ENCODE data around the gene HLCS. TPM values are rescaled to one million over a fixed set of nuclear protein-coding genes. Genes with fewer than 3 reads are reported as not detected.
"Not testable (repeated sequence)": the region's sequence is repeated elsewhere in the genome, so short reads cannot be mapped to it uniquely, and the experiment has no call there.

The HLCS gene
- total and polyA plus RNA-seq, 7 donors: 3.0 to 26.0 (median 12.5) TPM

GRCh38 chr21:36816561-36817130 is 149.8 kb downstream of the HLCS start:
- no peak for DNase-seq
- Histone ChIP-seq H3K4me1 (no peaks in the 10 kb centered on the region), H3K27ac (no peak overlapping the region), H3K36me3 (peaks cover 0 to 3% (median 0%) of the 10 kb centered on the region in 4 donors), H3K4me3 (no peak overlapping the region), H3K27me3 (no peaks in the 10 kb centered on the region), H3K9me3 (no peaks in the 10 kb centered on the region)
- intact Hi-C loops (cut with DNase I): no loop called here
- WGBS, 2 donors: 88 to 93% methylated on average over 9 of the region's 9 CpGs
- TF ChIP-seq POLR2AphosphoS5 (IDR thresholded peaks at IDR 0.05) (no peak), CTCF (IDR thresholded peaks at IDR 0.05) (no peak), EP300 (IDR thresholded peaks at IDR 0.05) (no peak), POLR2A (IDR thresholded peaks at IDR 0.05) (no peak)

- H3K4me3 ChIP-seq; H3K36me3 ChIP-seq; DNase-seq; H3K27ac ChIP-seq; intact Hi-C loops (cut with DNase I); H3K27me3 ChIP-seq; H3K4me1 ChIP-seq; H3K9me3 ChIP-seq: not testable (repeated sequence)
These were observed 150.4 kb downstream of the HLCS start for GRCh38 chr21:36816026-36816425.

- TF ChIP-seq EP300 (IDR thresholded peaks at IDR 0.05): no peak
- no peak for TF ChIP-seq POLR2A (IDR thresholded peaks at IDR 0.05)
- Histone ChIP-seq H3K27me3 (no peaks in the 10 kb centered on the region), H3K4me3 (no peak overlapping the region), H3K27ac (no peak overlapping the region), H3K9me3 (no peaks in the 10 kb centered on the region), H3K4me1 (no peaks in the 10 kb centered on the region), H3K36me3 (no peaks in the 10 kb centered on the region)
- 96 to 98% methylated on average over 4 of the region's 4 CpGs for WGBS, 2 donors
- intact Hi-C loops (cut with DNase I): no loop called here
- DNase-seq: no peak
These were observed 151.2 kb downstream of the HLCS start for GRCh38 chr21:36815284-36815683.

GRCh38 chr21:36813052-36813451 is 153.4 kb downstream of the HLCS start:
- H3K4me1 ChIP-seq: no peaks in the 10 kb centered on the region
- WGBS, 2 donors: 84 to 88% methylated on average over 3 of the region's 3 CpGs
- H3K4me3 ChIP-seq: no peak overlapping the region
- no peak overlapping the region for H3K27ac ChIP-seq
- intact Hi-C loops (cut with DNase I): no loop called here
- H3K9me3 ChIP-seq: no peaks in the 10 kb centered on the region
- no peaks in the 10 kb centered on the region for H3K27me3 ChIP-seq
- no peaks in the 10 kb centered on the region for H3K36me3 ChIP-seq
- TF ChIP-seq POLR2AphosphoS5 (IDR thresholded peaks at IDR 0.05) (no peak), EP300 (IDR thresholded peaks at IDR 0.05) (no peak), POLR2A (IDR thresholded peaks at IDR 0.05) (no peak), CTCF (IDR thresholded peaks at IDR 0.05) (no peak)
- no peak for DNase-seq

- no peak for DNase-seq
- Histone ChIP-seq H3K4me1 (no peaks in the 10 kb centered on the region), H3K36me3 (no peaks in the 10 kb centered on the region), H3K27ac (no peak overlapping the region), H3K27me3 (no peaks in the 10 kb centered on the region), H3K9me3 (no peaks in the 10 kb centered on the region), H3K4me3 (no peak overlapping the region)
- TF ChIP-seq POLR2A (IDR thresholded peaks at IDR 0.05) (no peak), EP300 (IDR thresholded peaks at IDR 0.05) (no peak), CTCF (IDR thresholded peaks at IDR 0.05) (no peak), POLR2AphosphoS5 (IDR thresholded peaks at IDR 0.05) (no peak)
- WGBS, 2 donors: 93 to 95% methylated on average over 7 of the region's 7 CpGs
- intact Hi-C loops (cut with DNase I): no loop called here
These were observed 154.7 kb downstream of the HLCS start for GRCh38 chr21:36811762-36812161.

GRCh38 chr21:36810443-36810842 is 156.0 kb downstream of the HLCS start:
- no peaks in the 10 kb centered on the region for H3K4me1 ChIP-seq
- no peak for DNase-seq
- TF ChIP-seq POLR2A (IDR thresholded peaks at IDR 0.05) (no peak), EP300 (IDR thresholded peaks at IDR 0.05) (no peak), CTCF (IDR thresholded peaks at IDR 0.05) (no peak), POLR2AphosphoS5 (IDR thresholded peaks at IDR 0.05) (no peak)
- no peak overlapping the region for H3K4me3 ChIP-seq
- no peak overlapping the region for H3K27ac ChIP-seq
- H3K27me3 ChIP-seq: no peaks in the 10 kb centered on the region
- no peaks in the 10 kb centered on the region for H3K9me3 ChIP-seq
- WGBS, 2 donors: 84 to 91% methylated on average over 2 of the region's 2 CpGs
- H3K36me3 ChIP-seq: no peaks in the 10 kb centered on the region
- intact Hi-C loops (cut with DNase I): no loop called here

All from sigmoid colon (tissue), 7 donors.